Heart left ventricle (tissue), 16 donors: ENCODE measurements around the gene ADGRA1. TPM values are rescaled to one million over a fixed set of nuclear protein-coding genes. Genes with fewer than 3 reads are reported as not detected.
A peak's percentile ranks its signal among the peaks of the same experiment; 100 is the strongest.
"Not testable (repeated sequence)": the region's sequence is repeated elsewhere in the genome, so short reads cannot be mapped to it uniquely, and the experiment has no call there.

Experiments
- ATAC-seq, 4 donors: fragments of 200-7000 bp; cut with Tn5 transposase; one replicate each; pipeline ENCODE4 v1.9.1; 2020 to 2022; ENCODE audit warnings: moderate library complexity in 4 of 4, mild to moderate bottlenecking in 3 of 4, moderate number of reproducible peaks in 1 of 4
- DNase-seq, 5 donors: peaks; one replicate each; pipeline ENCODE4 v3.0.0-alpha.2; 2020
- H3K27ac ChIP-seq, 12 donors: fragments of 200-600 bp; sonication (generic) in 4 of 12; one replicate each; pipeline versions ENCODE4 v1.5.0 to v1.8.0; 2016 to 2022; ENCODE audit warnings: mild to moderate bottlenecking in 2 of 12
- H3K27me3 ChIP-seq, 9 donors: fragments of 200-600 bp; sonication (generic) in 2 of 9; one replicate each; pipeline versions ENCODE4 v1.5.1 to v1.8.0; 2016 to 2022; ENCODE audit warnings: mild to moderate bottlenecking in 3 of 9
- H3K36me3 ChIP-seq, 9 donors: fragments of 200-600 bp; sonication (generic) in 2 of 9; one replicate each; pipeline versions ENCODE4 v1.5.0 to v1.8.0; 2018 to 2022; ENCODE audit warnings: mild to moderate bottlenecking in 2 of 9
- H3K4me1 ChIP-seq, 12 donors: fragments of 200-600 bp; sonication (generic) in 4 of 12; one replicate each; pipeline versions ENCODE4 v1.5.0 to v1.8.0; 2016 to 2022; ENCODE audit warnings: mild to moderate bottlenecking in 3 of 12
- H3K4me3 ChIP-seq, 12 donors: fragments of 200-600 bp; sonication (generic) in 4 of 12; one replicate each; pipeline versions ENCODE4 v1.5.0 to v1.8.0; 2017 to 2022; ENCODE audit warnings: mild to moderate bottlenecking in 9 of 12, moderate library complexity in 4 of 12
- H3K9me3 ChIP-seq, 12 donors: fragments of 200-600 bp; sonication (generic) in 4 of 12; one replicate each; pipeline versions ENCODE4 v1.5.0 to v1.8.0; 2016 to 2022; ENCODE audit warnings: mild to moderate bottlenecking in 1 of 12
- CTCF ChIP-seq, 12 donors: fragments of 200-600 bp; sonication (generic) in 4 of 12; IDR thresholded peaks; one replicate each; pipeline versions ENCODE4 v1.5.0 to v1.8.0; 2018 to 2022; ENCODE audit warnings: antibody characterized with exemption in 12 of 12, mild to moderate bottlenecking in 5 of 12
- POLR2A ChIP-seq, 2 donors: fragments of 450-650 bp; IDR thresholded peaks; one replicate each; pipeline ENCODE4 v1.6.1; 2017; ENCODE audit warnings: antibody characterized with exemption in 2 of 2, mild to moderate bottlenecking in 2 of 2, moderate library complexity in 2 of 2
- WGBS, 4 donors: extraction: QIAGEN DNeasy Blood & Tissue Kit in 2 of 4; methylation state at CpG; one replicate each; pipeline versions ENCODE4 v1.1.5 to v1.1.7; 2013 to 2018; 5-methylcytosine and 5-hydroxymethylcytosine counted together
- intact Hi-C, 10 donors: fragments of 100-400 bp; cut with DNase I; formaldehyde crosslinking; loops; one replicate each; pipeline versions ENCODE4 v1.11.1 to v1.14.2; 2022
- polyA plus RNA-seq, 2 donors: library from polyadenylated mRNA; stranded (reverse); fragments of 200-250 nt; gene quantifications; one replicate each; pipeline ENCODE4 v1.2.3, GENCODE V29; 2013
- total RNA-seq, 9 donors: library from RNA; depleted of rRNA in 2 of 9; stranded (reverse); fragments of >200 nt in 2 of 9; fragmentation: NEBNext Ultra II Directional in 3 of 9; extraction: Animal tissue kit (Norgen Biotek cat#: 25700) in 3 of 9; gene quantifications; one replicate each; pipeline versions ENCODE4 v1.1.0 to v1.2.4, GENCODE V29; 2016 to 2023
- donor health status: ischemic (EF 13 %, LVEDD 7.1; RV severe dilation, severe dysfunction).
- donor health status: healthy with polysubstance abuse.
- donor health status: DM: no; HTN: yes; CAD: no.
- donor health status: DM: no; HTN: no; CAD: no.
- donor health status: ischemic (EF 25% LVEDD 6.9; RV normal size, moderate dysfunction).
- donor health status: ischemic (EF 25% LVEDD 5.7; RV mildly dilated, moderate dysfunction).
- donor health status: healthy.
- donor health status: DM: yes; HTN: yes; CAD: no.
- donor health status: ischemic (EF 35%, LVEDD 5.7; RV mildly dilated, moderate dysfunction).
- donor health status: nonischemic (EF 11% LVEDD 7.7; RV severe dilation, severe dysfunction).
- donor health status: DM: yes; HTN: yes; CAD: no.
- donor health status: PGD.
- donor health status: ischemic (EF 29% LVEDD 5.4; RV normal size, mild dysfunction).
- donor health status: nonischemic (EF 23%, LVEDD 6.1; RV moderate dilation, normal function).

The ADGRA1 gene
- total and polyA plus RNA-seq, 11 donors, result 0.03 to 0.19 (median 0.13) TPM; not detected in 8

- whole genome bisulfite sequencing, 4 donors, result 93 to 94% (median 94%) methylated on average over 26 to 30 of the region's 30 CpGs
- DNase-seq, result peak in 1 of 5 donors; percentile 15
- Histone ChIP-seq H3K36me3 (no peaks in the 10 kb centered on the region), H3K27ac (no peak overlapping the region), H3K9me3 (no peaks in the 10 kb centered on the region), H3K27me3 (peaks cover 0 to 31% (median 3%) of the 10 kb centered on the region in 9 donors), H3K4me3 (no peak overlapping the region), H3K4me1 (no peaks in the 10 kb centered on the region)
- no peak for TF ChIP-seq CTCF (IDR thresholded peaks at IDR 0.05)
- TF ChIP-seq POLR2A (IDR thresholded peaks at IDR 0.05), result no peak
- ATAC-seq, result no peak
- intact Hi-C loops, result no loop called here
Measured at GRCh38 chr10:133169173-133169947, 81.6 kb downstream of the ADGRA1 start.

- DNase-seq (no peak), ATAC-seq (no peak)
- Histone ChIP-seq H3K27me3 (peaks cover 0 to 24% (median 0%) of the 10 kb centered on the region in 9 donors), H3K9me3 (no peaks in the 10 kb centered on the region), H3K4me1 (no peaks in the 10 kb centered on the region), H3K27ac (no peak overlapping the region), H3K4me3 (no peak overlapping the region), H3K36me3 (no peaks in the 10 kb centered on the region)
- TF ChIP-seq POLR2A (IDR thresholded peaks at IDR 0.05) (no peak), CTCF (IDR thresholded peaks at IDR 0.05) (no peak)
- intact Hi-C loops, result no loop called here
- WGBS, 4 donors, result 81 to 86% (median 84%) methylated on average over 14 to 17 of the region's 17 CpGs
Measured at GRCh38 chr10:133170092-133170491, 82.4 kb downstream of the ADGRA1 start.

GRCh38 chr10:133173860-133174640 lies 86.3 kb downstream of the ADGRA1 start:
- no peaks in the 10 kb centered on the region for H3K36me3 ChIP-seq
- TF ChIP-seq POLR2A (IDR thresholded peaks at IDR 0.05) (no peak), CTCF (IDR thresholded peaks at IDR 0.05) (no peak)
- ATAC-seq, result no peak
- H3K4me1 ChIP-seq, result no peaks in the 10 kb centered on the region
- no peak overlapping the region for H3K4me3 ChIP-seq
- WGBS, 4 donors, result 85 to 87% (median 86%) methylated on average over 15 of the region's 15 CpGs
- H3K9me3 ChIP-seq, result no peaks in the 10 kb centered on the region
- no peak overlapping the region for H3K27ac ChIP-seq
- DNase-seq, result peak in 2 of 5 donors; percentile 13 to 18
- intact Hi-C loops, result no loop called here
- H3K27me3 ChIP-seq, result peaks cover 0 to 14% (median 0%) of the 10 kb centered on the region in 9 donors

- H3K27ac ChIP-seq, result no peak overlapping the region
- H3K9me3 ChIP-seq, result no peaks in the 10 kb centered on the region
- no peak for TF ChIP-seq CTCF (IDR thresholded peaks at IDR 0.05)
- no peak for TF ChIP-seq POLR2A (IDR thresholded peaks at IDR 0.05)
Measured at GRCh38 chr10:133174689-133175263, 87.1 kb downstream of the ADGRA1 start.

GRCh38 chr10:133175624-133176023 lies 87.9 kb downstream of the ADGRA1 start:
- ATAC-seq, H3K4me3 ChIP-seq, H3K27ac ChIP-seq, H3K4me1 ChIP-seq, H3K9me3 ChIP-seq, intact Hi-C loops, H3K36me3 ChIP-seq, DNase-seq: not testable (repeated sequence)
- peaks cover 0 to 20% (median 5%) of the 10 kb centered on the region in 9 donors for H3K27me3 ChIP-seq
- WGBS, 4 donors, result 81 to 86% (median 85%) methylated on average over 4 of the region's 4 CpGs

More at GRCh38 chr10:133174689-133175263, 87.1 kb downstream of the ADGRA1 start:
- 58 to 75% (median 67%) methylated on average over 3 of the region's 3 CpGs for WGBS, 4 donors
- Histone ChIP-seq H3K27me3 (peaks cover 0 to 15% (median 0%) of the 10 kb centered on the region in 9 donors), H3K4me3 (no peak overlapping the region), H3K36me3 (no peaks in the 10 kb centered on the region), H3K4me1 (no peaks in the 10 kb centered on the region)
- intact Hi-C loops, result no loop called here
- ATAC-seq (no peak), DNase-seq (no peak)
